Measurements from ENCODE around the gene SLC6A5. TPM values are rescaled to one million over a fixed set of nuclear protein-coding genes. Genes with fewer than 3 reads are reported as not detected.

SLC6A5 gene
- total and polyA plus RNA-seq, 2 donors (not counting 3 experiments of a cell fraction or from before 2014, with no cell fraction given) = not detected

GRCh38 chr11:20612416-20612815, 13.0 kb downstream of the SLC6A5 start:
- Histone ChIP-seq H3K9ac (replicated peaks; ENCODE audit: extremely low read depth, insufficient read depth, low read length) (no peak overlapping the region), H3K9me1 (replicated peaks; ENCODE audit: control insufficient read depth, extremely low read depth, insufficient read depth, low read length) (no peaks in the 10 kb centered on the region), H3K4me1 (ENCODE audit: control insufficient read depth, extremely low read depth, insufficient read depth, low read length) (no peaks in the 10 kb centered on the region), H2AFZ (ENCODE audit: low read depth, low read length) (no peak overlapping the region), H3K27ac (ENCODE audit: insufficient read depth, low read depth, low read length) (no peak overlapping the region), H3K9me3 (replicated peaks; ENCODE audit: control insufficient read depth, insufficient read depth, low read length) (no peaks in the 10 kb centered on the region), H3K4me2 (ENCODE audit: insufficient read depth, low read length) (no peak overlapping the region), H3K79me2 (ENCODE audit: control insufficient read depth, insufficient read depth, low read length) (no peaks in the 10 kb centered on the region), H3K4me3 (replicated peaks in 1 of 3; ENCODE audit: insufficient read depth in 1 of 3, low read depth in 1 of 3, low read length in 3 of 3) (no peak overlapping the region), H3K27me3 (ENCODE audit: control insufficient read depth in 2 of 2, insufficient read depth in 2 of 2, low read length in 2 of 2) (peaks cover 6 to 18% of the 10 kb centered on the region in 2 experiments), H4K20me1 (replicated peaks; ENCODE audit: control insufficient read depth, extremely low read depth, insufficient read depth, low read length) (no peaks in the 10 kb centered on the region), H3K36me3 (ENCODE audit: control insufficient read depth in 2 of 2, extremely low read depth in 1 of 2, insufficient read depth in 2 of 2, low read length in 2 of 2) (no peaks in the 10 kb centered on the region)
- intact Hi-C loops (cut with micrococcal nuclease) = no loop called here
- BruUV-seq (replicated peaks) = no TSS peak
- dilution Hi-C loops (cut with MboI; ENCODE audit: extremely low pct_ligation_motif_present, low sequenced_read_pairs) = no loop called here
- TF ChIP-seq POLR2A (IDR thresholded peaks at IDR 0.05; ENCODE audit: low read depth, low read length) (no peak), EZH2 (IDR thresholded peaks at IDR 0.05; ENCODE audit: borderline replicate concordance, low read depth, low read length, severe bottlenecking) (no peak)
- DNase-seq (ENCODE audit: low read depth, low spot score) (no peak), FAIRE-seq (no peak)
- POLR2A ChIA-PET = no interaction called here
- CTCF ChIA-PET = interaction anchor here (0.6 to 1.6 kb wide), 3 partner anchors 59 to 480 kb away, joined by 3 to 6 read pairs (median 3); no protein-coding TSS in a partner anchor

- H3K27ac ChIP-seq (ENCODE audit: insufficient read depth, low read depth, low read length) = no peak overlapping the region
- DNase-seq (ENCODE audit: low read depth, low spot score) = no peak
- dilution Hi-C loops (cut with MboI; ENCODE audit: extremely low pct_ligation_motif_present, low sequenced_read_pairs) (no loop called here), intact Hi-C loops (cut with micrococcal nuclease) (no loop called here)
- H3K4me3 ChIP-seq (replicated peaks in 1 of 3; ENCODE audit: insufficient read depth in 1 of 3, low read depth in 1 of 3, low read length in 3 of 3) = no peak overlapping the region
- peaks cover 0 to under 1% of the 10 kb centered on the region in 2 experiments for H3K27me3 ChIP-seq (ENCODE audit: control insufficient read depth in 2 of 2, insufficient read depth in 2 of 2, low read length in 2 of 2)
- no TSS peak for BruUV-seq (replicated peaks)
- no peak overlapping the region for H3K4me2 ChIP-seq (ENCODE audit: insufficient read depth, low read length)
- H3K9ac ChIP-seq (replicated peaks; ENCODE audit: extremely low read depth, insufficient read depth, low read length) = no peak overlapping the region
- TF ChIP-seq MAX (IDR thresholded peaks at IDR 0.05; ENCODE audit: insufficient read depth, insufficient read length) (no peak), MYC (IDR thresholded peaks at IDR 0.05; ENCODE audit: low read depth, low read length) (no peak), CTCF (IDR thresholded peaks at IDR 0.05; ENCODE audit: extremely low read depth in 1 of 2, insufficient read depth in 1 of 2, low read depth in 1 of 2, low read length in 2 of 2) (no peak), POLR2AphosphoS5 (IDR thresholded peaks at IDR 0.05; ENCODE audit: insufficient read depth, low read depth, low read length) (no peak), FOS (IDR thresholded peaks at IDR 0.05; ENCODE audit: borderline replicate concordance, insufficient read depth, low read length) (no peak), GATA2 (IDR thresholded peaks at IDR 0.05; ENCODE audit: insufficient read depth, insufficient read length, low read depth, low read length) (no peak), EZH2 (IDR thresholded peaks at IDR 0.05; ENCODE audit: borderline replicate concordance, low read depth, low read length, severe bottlenecking) (no peak), JUN (IDR thresholded peaks at IDR 0.05; ENCODE audit: borderline replicate concordance, insufficient read depth, insufficient read length, low read depth) (no peak), POLR2A (IDR thresholded peaks at IDR 0.05; ENCODE audit: low read depth, low read length) (no peak)
- ChIA-PET POLR2A (no interaction called here), CTCF (no interaction called here)
- no peak for FAIRE-seq
- H3K4me1 ChIP-seq (ENCODE audit: control insufficient read depth, extremely low read depth, insufficient read depth, low read length) = no peaks in the 10 kb centered on the region
- no peaks in the 10 kb centered on the region for H4K20me1 ChIP-seq (replicated peaks; ENCODE audit: control insufficient read depth, extremely low read depth, insufficient read depth, low read length)
- H2AFZ ChIP-seq (ENCODE audit: low read depth, low read length) = no peak overlapping the region
- H3K9me3 ChIP-seq (replicated peaks; ENCODE audit: control insufficient read depth, insufficient read depth, low read length) = no peaks in the 10 kb centered on the region
- no peaks in the 10 kb centered on the region for H3K79me2 ChIP-seq (ENCODE audit: control insufficient read depth, insufficient read depth, low read length)
- H3K9me1 ChIP-seq (replicated peaks; ENCODE audit: control insufficient read depth, extremely low read depth, insufficient read depth, low read length) = no peaks in the 10 kb centered on the region
- H3K36me3 ChIP-seq (ENCODE audit: control insufficient read depth in 2 of 2, extremely low read depth in 1 of 2, insufficient read depth in 2 of 2, low read length in 2 of 2) = no peaks in the 10 kb centered on the region
Measured at GRCh38 chr11:20616920-20617319, 17.5 kb downstream of the SLC6A5 start.

Data from endothelial cell of umbilical vein (primary cell).